CD14-positive monocyte (primary cell): Measurements from ENCODE around the gene MORN1. TPM values are rescaled to one million over a fixed set of nuclear protein-coding genes. Genes with fewer than 3 reads are reported as not detected.

Experiments
- DNase-seq, 3 donors: peaks; one replicate each; pipeline ENCODE4 v3.0.0-alpha.2; 2011 to 2022
- H2AFZ ChIP-seq: 2 replicates; pipeline ENCODE4 v1.6.0; 2012; ENCODE audit warnings: mild to moderate bottlenecking, low read depth, low read length, inconsistent platforms; ENCODE audit not compliant: insufficient read depth, poor library complexity, severe bottlenecking
- H3K27ac ChIP-seq, 2 donors: 1 replicate in 1 of 2; 2 replicates in 1 of 2; pipeline ENCODE4 v1.5.1; 2012 to 2013; ENCODE audit warnings: low read length in 2 of 2, control low read depth in 1 of 2, inconsistent platforms in 1 of 2, low read depth in 1 of 2, mild to moderate bottlenecking in 1 of 2
- H3K27me3 ChIP-seq, 2 donors: one replicate each; pipeline versions ENCODE4 v1.6.0 to v1.6.1; 2011 to 2013; ENCODE audit warnings: low read length in 2 of 2; ENCODE audit not compliant: control insufficient read depth in 2 of 2, insufficient read depth in 2 of 2
- H3K36me3 ChIP-seq, 2 donors: replicated peaks in 1 of 2; 1 replicate in 1 of 2; 2 replicates in 1 of 2; pipeline versions ENCODE4 v1.5.1 to v1.6.1; 2012 to 2013; ENCODE audit warnings: low read length in 2 of 2, control low read depth in 1 of 2, inconsistent platforms in 1 of 2, mild to moderate bottlenecking in 1 of 2; ENCODE audit not compliant: insufficient read depth in 2 of 2, control insufficient read depth in 1 of 2
- H3K4me1 ChIP-seq, 2 donors: 1 replicate in 1 of 2; 2 replicates in 1 of 2; pipeline versions ENCODE4 v1.5.1 to v1.6.1; 2012 to 2013; ENCODE audit warnings: low read length in 2 of 2, control low read depth in 1 of 2, inconsistent platforms in 1 of 2, mild to moderate bottlenecking in 1 of 2, moderate library complexity in 1 of 2; ENCODE audit not compliant: insufficient read depth in 2 of 2, control insufficient read depth in 1 of 2
- H3K4me2 ChIP-seq: replicated peaks from 2 replicates; pipeline ENCODE3; 2012; ENCODE audit warnings: low read length, moderate library complexity, mild to moderate bottlenecking; ENCODE audit not compliant: poor library complexity, severe bottlenecking; ENCODE audit errors: extremely low read depth
- H3K4me3 ChIP-seq, 3 experiments: fragments of 200-600 bp in 1 of 3; sonication (generic) in 1 of 3; replicated peaks in 1 of 3; 1 replicate in 2 of 3; 2 replicates in 1 of 3; pipeline ENCODE4 v1.5.1; 2011 to 2013; ENCODE audit warnings: low read length in 3 of 3, mild to moderate bottlenecking in 3 of 3, control low read depth in 2 of 3, low read depth in 2 of 3, inconsistent platforms in 1 of 3, moderate library complexity in 1 of 3
- H3K79me2 ChIP-seq: 2 replicates; pipeline ENCODE4 v1.6.0; 2012; ENCODE audit warnings: mild to moderate bottlenecking, control low read depth, inconsistent platforms, low read length, moderate library complexity; ENCODE audit not compliant: insufficient read depth
- H3K9ac ChIP-seq: 2 replicates; pipeline ENCODE4 v1.6.0; 2017; ENCODE audit warnings: low read length, mild to moderate bottlenecking; ENCODE audit not compliant: insufficient read depth, poor library complexity, severe bottlenecking
- H3K9me3 ChIP-seq, 2 donors: replicated peaks in 1 of 2; 1 replicate in 1 of 2; 2 replicates in 1 of 2; pipeline versions ENCODE4 v1.5.1 to v1.6.1; 2012 to 2013; ENCODE audit warnings: low read length in 2 of 2, control low read depth in 1 of 2; ENCODE audit not compliant: control insufficient read depth in 1 of 2, insufficient read depth in 1 of 2
- H4K20me1 ChIP-seq: 2 replicates; pipeline ENCODE4 v1.6.0; 2012; ENCODE audit warnings: mild to moderate bottlenecking, low read length, control low read depth, moderate library complexity; ENCODE audit not compliant: insufficient read depth
- H3K27ac Mint-ChIP-seq, 7 donors: one replicate each; pipeline ENCODE4 v1.8.0; 2020; ENCODE audit warnings: mild to moderate bottlenecking in 7 of 7, mixed read lengths in 7 of 7, moderate library complexity in 6 of 7, inconsistent platforms in 2 of 7
- H3K27me3 Mint-ChIP-seq, 3 donors: one replicate each; pipeline ENCODE4 v1.8.0; 2021 to 2022; ENCODE audit warnings: low read depth in 3 of 3, mild to moderate bottlenecking in 3 of 3, mixed read lengths in 3 of 3, moderate library complexity in 3 of 3, inconsistent platforms in 1 of 3
- H3K36me3 Mint-ChIP-seq, 2 donors: one replicate each; pipeline ENCODE4 v1.8.0; 2020; ENCODE audit warnings: mixed read lengths in 2 of 2, inconsistent platforms in 1 of 2, mild to moderate bottlenecking in 1 of 2
- H3K4me1 Mint-ChIP-seq: one replicate; pipeline ENCODE4 v1.8.0; 2020; ENCODE audit warnings: mild to moderate bottlenecking, mixed read lengths
- H3K4me3 Mint-ChIP-seq, 2 donors: one replicate each; pipeline ENCODE4 v1.8.0; 2020; ENCODE audit warnings: mild to moderate bottlenecking in 2 of 2, mixed read lengths in 2 of 2, moderate library complexity in 1 of 2
- H3K9me3 Mint-ChIP-seq, 7 donors: one replicate each; pipeline ENCODE4 v1.8.0; 2020 to 2022; ENCODE audit warnings: mixed read lengths in 7 of 7, mild to moderate bottlenecking in 6 of 7, moderate library complexity in 6 of 7, inconsistent platforms in 2 of 7
- CTCF ChIP-seq: fragments of 200-600 bp; IDR thresholded peaks from one replicate; pipeline ENCODE4 v1.8.0; 2022; ENCODE audit warnings: antibody characterized with exemption, mild to moderate bottlenecking
- WGBS: methylation state at CpG from one replicate; pipeline ENCODE4 v1.1.5; 2013; ENCODE audit warnings: missing lambda C conversion rate; ENCODE audit not compliant: insufficient coverage; 5-methylcytosine and 5-hydroxymethylcytosine counted together
- intact Hi-C, 2 donors: fragments of 100-400 bp; cut with micrococcal nuclease; formaldehyde crosslinking; loops; one replicate each; pipeline versions ENCODE4 v1.15.0 to v1.15.1; 2023
- polyA plus RNA-seq, 3 donors: library from polyadenylated mRNA; depleted of rRNA in 1 of 3; unstranded in 2 of 3; stranded (reverse) in 1 of 3; fragments of 300-500 nt in 2 of 3; fragments of >200 nt in 1 of 3; fragmentation: Illumina TruSeq in 2 of 3; gene quantifications; 1 replicate in 2 of 3; 2 replicates in 1 of 3; pipeline ENCODE4 v1.2.3, GENCODE V29; 2012 to 2021

Gene MORN1
- polyA plus RNA-seq, 3 donors: 1.5 to 3.0 (median 1.7) TPM

- Histone ChIP-seq H3K9ac (peak overlapping the region; percentile 71), H3K27me3 (peaks cover 0 to 34% of the 10 kb centered on the region in 2 donors), H3K4me3 (peak overlapping the region in 1 of 3 experiments; percentile 65), H3K27ac (no peak overlapping the region), H4K20me1 (peaks cover 100% of the 10 kb centered on the region), H3K9me3 (no peaks in the 10 kb centered on the region), H3K4me2 (peak overlapping the region; percentile 81), H2AFZ (no peak overlapping the region), H3K79me2 (peaks cover 65% of the 10 kb centered on the region), H3K36me3 (peaks cover 6 to 12% of the 10 kb centered on the region in 2 donors), H3K4me1 (peaks cover 33 to 53% of the 10 kb centered on the region in 2 donors)
- peak; percentile 53 to 63 (median 55) for DNase-seq
- 39% methylated on average over 21 of the region's 24 CpGs for WGBS
- peak overlapping the region; percentile 49 to 76 for H3K4me3 Mint-ChIP-seq
- no peak for TF ChIP-seq CTCF
- H3K27ac Mint-ChIP-seq: peak overlapping the region; percentile 41 to 83 (median 80)
- intact Hi-C loops: no loop called here
- peaks cover 51 to 56% of the 10 kb centered on the region in 2 donors for H3K36me3 Mint-ChIP-seq
- H3K9me3 Mint-ChIP-seq: peaks cover 0 to 7% (median 0%) of the 10 kb centered on the region in 7 donors
- H3K4me1 Mint-ChIP-seq: peaks cover 47% of the 10 kb centered on the region
- peaks cover 38 to 52% (median 50%) of the 10 kb centered on the region in 3 donors for H3K27me3 Mint-ChIP-seq
These were observed 92.2 kb downstream of the MORN1 start for GRCh38 chr1:2299131-2299627.

DNA sequence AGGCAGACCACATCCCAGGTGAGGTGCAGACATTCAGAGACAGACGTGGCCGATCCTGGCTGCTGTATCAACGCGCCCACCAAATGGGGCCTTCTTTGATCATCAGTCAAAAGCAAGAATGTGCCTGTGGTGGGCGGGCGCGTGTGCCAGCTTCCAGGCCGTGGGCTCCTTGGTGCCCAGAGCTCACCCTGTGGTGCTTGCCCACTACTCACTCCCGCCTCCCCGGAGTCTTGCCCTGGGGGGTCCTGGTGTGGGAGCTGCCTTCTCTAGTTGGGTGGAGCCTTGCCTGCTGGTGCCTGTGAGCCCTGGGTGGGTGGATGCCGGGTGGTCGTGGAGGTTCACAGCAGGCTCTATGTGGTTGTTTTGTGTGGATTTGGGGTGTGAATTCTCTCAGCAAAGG is 92.7 kb downstream of the MORN1 start:
- no peak for TF ChIP-seq CTCF
- peaks cover 43 to 57% (median 55%) of the 10 kb centered on the region in 3 donors for H3K27me3 Mint-ChIP-seq
- peaks cover 0 to 7% (median 0%) of the 10 kb centered on the region in 7 donors for H3K9me3 Mint-ChIP-seq
- H3K4me1 Mint-ChIP-seq: peaks cover 52% of the 10 kb centered on the region
- Histone ChIP-seq H3K27me3 (peaks cover 0 to 39% of the 10 kb centered on the region in 2 donors), H3K79me2 (peaks cover 70% of the 10 kb centered on the region), H3K4me1 (peaks cover 33 to 57% of the 10 kb centered on the region in 2 donors), H3K9ac (no peak overlapping the region), H2AFZ (no peak overlapping the region), H3K27ac (no peak overlapping the region), H3K4me2 (no peak overlapping the region), H3K9me3 (no peaks in the 10 kb centered on the region), H4K20me1 (peaks cover 100% of the 10 kb centered on the region), H3K4me3 (no peak overlapping the region), H3K36me3 (peaks cover 3 to 8% of the 10 kb centered on the region in 2 donors)
- intact Hi-C loops: no loop called here
- DNase-seq: no peak
- peak overlapping the region in 5 of 7 donors; percentile 41 to 83 (median 57) for H3K27ac Mint-ChIP-seq
- 95% methylated on average over 12 of the region's 12 CpGs for WGBS
- peak overlapping the region in 1 of 2 donors; percentile 76 for H3K4me3 Mint-ChIP-seq
- peaks cover 51 to 54% of the 10 kb centered on the region in 2 donors for H3K36me3 Mint-ChIP-seq
